ENCODE measurements around the gene MSL3.

- TF ChIP-seq POLR2AphosphoS5 (IDR thresholded peaks at IDR 0.05; ENCODE audit: low read depth, low read length) (no peak), TAF1 (IDR thresholded peaks at IDR 0.05; ENCODE audit: borderline replicate concordance, insufficient read depth, low read length) (no peak)
These were observed 2.3 kb upstream of the MSL3 start for GRCh38 chrX:11755724-11756123.

Data from PFSK-1 (cell line).